GM12891 (cell line): Measurements from ENCODE around the gene BMP5.
A peak's percentile ranks its signal among the peaks of the same experiment; 100 is the strongest.

ENCODE experiments used
- DNase-seq: peaks from one replicate; pipeline ENCODE4 v3.0.0; 2011; ENCODE audit warnings: low spot score; ENCODE audit not compliant: insufficient read length
- FAIRE-seq: peaks from 2 replicates; lab custom pipeline; 2011; peaks lifted over from hg19 to GRCh38; lab: Jason Lieb, UNC
- PAX5 ChIP-seq: IDR thresholded peaks from 2 replicates; pipeline ENCODE4 v1.6.1; 2011; ENCODE audit warnings: low read length, moderate library complexity, mild to moderate bottlenecking; ENCODE audit not compliant: insufficient read depth, severe bottlenecking
- POLR2A ChIP-seq: IDR thresholded peaks from 2 replicates; pipeline ENCODE4 v1.6.1; 2011; ENCODE audit warnings: low read depth, low read length, control low read depth
- POLR2AphosphoS5 ChIP-seq: IDR thresholded peaks from 2 replicates; pipeline ENCODE4 v1.6.1; 2011; ENCODE audit warnings: low read depth, low read length, control low read depth
- POU2F2 ChIP-seq: IDR thresholded peaks from 2 replicates; pipeline ENCODE4 v1.6.1; 2011; ENCODE audit warnings: low read depth, mild to moderate bottlenecking, control low read depth, low read length, moderate library complexity
- SPI1 ChIP-seq: IDR thresholded peaks from 2 replicates; pipeline ENCODE4 v1.6.1; 2011; ENCODE audit warnings: low read depth, low read length, control low read depth
- TAF1 ChIP-seq: IDR thresholded peaks from 2 replicates; pipeline ENCODE4 v1.6.1; 2011; ENCODE audit warnings: low read depth, low read length, control low read depth

BMP5 gene

GRCh38 chr6:55836481-55836880 lies 38.9 kb downstream of the BMP5 start:
- FAIRE-seq (no peak), DNase-seq (no peak)
- TF ChIP-seq POU2F2 (no peak), PAX5 (no peak), SPI1 (no peak), TAF1 (no peak), POLR2AphosphoS5 (no peak), POLR2A (no peak)

GRCh38 chr6:55835220-55835619 lies 40.2 kb downstream of the BMP5 start:
- peak; percentile 5 for FAIRE-seq
- no peak for TF ChIP-seq POLR2AphosphoS5
- TF ChIP-seq POU2F2: no peak
- TF ChIP-seq PAX5: no peak
- no peak for TF ChIP-seq POLR2A
- no peak for TF ChIP-seq SPI1
- no peak for TF ChIP-seq TAF1
- DNase-seq: no peak

- FAIRE-seq (no peak), DNase-seq (no peak)
- no peak for TF ChIP-seq SPI1
- TF ChIP-seq POLR2A: no peak
- TF ChIP-seq TAF1: no peak
- TF ChIP-seq PAX5: no peak
- no peak for TF ChIP-seq POLR2AphosphoS5
- no peak for TF ChIP-seq POU2F2
These were observed 42.1 kb downstream of the BMP5 start for GRCh38 chr6:55833284-55833683.

GRCh38 chr6:55827818-55828522 lies 47.4 kb downstream of the BMP5 start:
- FAIRE-seq: no peak
- no peak for TF ChIP-seq SPI1

GRCh38 chr6:55826941-55827340 lies 48.4 kb downstream of the BMP5 start:
- FAIRE-seq (no peak), DNase-seq (no peak)
- TF ChIP-seq POLR2AphosphoS5 (no peak), PAX5 (no peak), POU2F2 (no peak), SPI1 (no peak), TAF1 (no peak), POLR2A (no peak)

More at GRCh38 chr6:55827818-55828522, 47.4 kb downstream of the BMP5 start:
- DNase-seq: no peak

GRCh38 chr6:55825402-55826051 lies 49.9 kb downstream of the BMP5 start:
- TF ChIP-seq POU2F2 (no peak), TAF1 (no peak), POLR2A (no peak), SPI1 (no peak), PAX5 (no peak), POLR2AphosphoS5 (no peak)
- DNase-seq (no peak), FAIRE-seq (no peak)

GRCh38 chr6:55822815-55823214 lies 52.6 kb downstream of the BMP5 start:
- TF ChIP-seq PAX5 (no peak), POLR2A (no peak), TAF1 (no peak), SPI1 (no peak), POLR2AphosphoS5 (no peak), POU2F2 (no peak)
- no peak for DNase-seq
- no peak for FAIRE-seq

- TF ChIP-seq POU2F2: no peak
- TF ChIP-seq POLR2AphosphoS5: no peak
- no peak for TF ChIP-seq TAF1
- TF ChIP-seq PAX5: no peak
- no peak for TF ChIP-seq POLR2A
- TF ChIP-seq SPI1: no peak
- no peak for FAIRE-seq
- no peak for DNase-seq
These were observed 53.4 kb downstream of the BMP5 start for GRCh38 chr6:55822005-55822404.

- DNase-seq (no peak), FAIRE-seq (no peak)
- TF ChIP-seq TAF1: no peak
- TF ChIP-seq POLR2A: no peak
- no peak for TF ChIP-seq POLR2AphosphoS5
- no peak for TF ChIP-seq POU2F2
- no peak for TF ChIP-seq PAX5
- no peak for TF ChIP-seq SPI1
These were observed 54.7 kb downstream of the BMP5 start for GRCh38 chr6:55820696-55821095.

- FAIRE-seq (no peak), DNase-seq (no peak)
- no peak for TF ChIP-seq SPI1
- TF ChIP-seq POLR2AphosphoS5: no peak
- no peak for TF ChIP-seq PAX5
- TF ChIP-seq POU2F2: no peak
- no peak for TF ChIP-seq POLR2A
- no peak for TF ChIP-seq TAF1
These were observed 55.6 kb downstream of the BMP5 start for GRCh38 chr6:55819811-55820210.

GRCh38 chr6:55818482-55818881 lies 56.9 kb downstream of the BMP5 start:
- FAIRE-seq (no peak), DNase-seq (no peak)
- TF ChIP-seq TAF1 (no peak), POU2F2 (no peak), POLR2A (no peak), SPI1 (no peak), POLR2AphosphoS5 (no peak), PAX5 (no peak)
